Measurements from ENCODE around the gene SATB1. TPM values are rescaled to one million over a fixed set of nuclear protein-coding genes. Genes with fewer than 3 reads are reported as not detected.

SATB1 gene
- polyA plus RNA-seq, 1 donor from 2014 or later = 16.0 TPM

DNA sequence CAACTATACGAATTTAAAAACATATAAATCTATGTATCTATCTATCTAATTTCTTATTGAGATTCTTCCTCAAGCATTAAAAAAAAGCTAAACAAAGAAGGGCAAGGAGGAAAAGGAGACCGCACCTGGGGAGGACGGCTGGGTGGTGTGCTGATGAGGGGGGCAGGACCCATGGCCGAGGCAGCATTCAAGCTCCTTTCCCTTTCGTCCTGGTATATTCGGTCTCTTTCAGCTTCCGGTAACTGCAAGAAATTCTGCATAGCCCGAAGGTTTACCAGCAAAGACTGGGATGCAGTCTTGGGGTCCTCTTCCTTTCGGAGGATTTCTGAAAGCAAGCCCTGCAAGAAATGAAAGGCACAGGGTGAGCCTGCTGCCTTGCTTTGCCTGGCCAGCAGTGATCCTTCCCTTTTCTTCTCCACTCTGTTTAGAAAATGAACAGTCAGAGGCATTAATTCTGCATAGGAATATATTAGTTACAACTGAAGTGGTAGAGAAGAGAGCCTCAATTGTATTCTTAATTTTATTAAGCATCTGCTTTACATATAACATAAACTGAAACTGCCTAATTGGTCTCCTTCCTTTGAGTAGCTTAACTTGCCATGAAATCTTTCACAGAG is 38.8 kb downstream of the SATB1 start:
- no peaks in the 10 kb centered on the region for H3K9me2 ChIP-seq (ENCODE audit: insufficient read depth, low read length)
- no peaks in the 10 kb centered on the region for H3K27me3 ChIP-seq (ENCODE audit: insufficient read depth, low read depth, low read length)
- H4K20me1 ChIP-seq (ENCODE audit: insufficient read depth) = no peaks in the 10 kb centered on the region
- H3K79me2 ChIP-seq (replicated peaks; ENCODE audit: insufficient read depth, low read length) = no peaks in the 10 kb centered on the region
- H3K27ac ChIP-seq (ENCODE audit: low read length) = no peak overlapping the region
- TF ChIP-seq EZH2 (IDR thresholded peaks at IDR 0.05; ENCODE audit: borderline replicate concordance, insufficient read depth, low read length, poor library complexity, severe bottlenecking) = no peak
- TF ChIP-seq MXI1 (conservative IDR thresholded peaks at IDR 0.05; ENCODE audit: poor library complexity, severe bottlenecking) = no peak
- no peak for TF ChIP-seq REST (IDR thresholded peaks at IDR 0.05; ENCODE audit: borderline replicate concordance)
- no peak for TF ChIP-seq EP300 (conservative IDR thresholded peaks at IDR 0.05; ENCODE audit: poor library complexity, severe bottlenecking)
- TF ChIP-seq RAD21 (conservative IDR thresholded peaks at IDR 0.05) = no peak
- no peak for TF ChIP-seq CTCF (IDR thresholded peaks at IDR 0.05; ENCODE audit: poor library complexity, severe bottlenecking)
- no peak for TF ChIP-seq TAF1 (IDR thresholded peaks at IDR 0.05; ENCODE audit: low read depth)
- no peak for TF ChIP-seq SMC3 (conservative IDR thresholded peaks at IDR 0.05; ENCODE audit: poor library complexity)
- TF ChIP-seq POLR2AphosphoS5 (IDR thresholded peaks at IDR 0.05) = no peak
- H3K9me3 ChIP-seq (ENCODE audit: low read length) = no peaks in the 10 kb centered on the region
- no peak overlapping the region for H3K4me3 ChIP-seq (ENCODE audit: low read length)
- H3K4me2 ChIP-seq (ENCODE audit: low read length) = no peak overlapping the region
- no peaks in the 10 kb centered on the region for H3F3A ChIP-seq (ENCODE audit: insufficient read depth, low read length, poor library complexity, severe bottlenecking)
- no peaks in the 10 kb centered on the region for H3K36me3 ChIP-seq (ENCODE audit: insufficient read depth, low read length)
- no peak overlapping the region for H3K9ac ChIP-seq (ENCODE audit: low read length)
- no peak overlapping the region for H2AFZ ChIP-seq (ENCODE audit: low read depth, low read length)

- TF ChIP-seq EZH2 (IDR thresholded peaks at IDR 0.05; ENCODE audit: borderline replicate concordance, insufficient read depth, low read length, poor library complexity, severe bottlenecking) (no peak), CTCF (IDR thresholded peaks at IDR 0.05; ENCODE audit: poor library complexity, severe bottlenecking) (no peak), MXI1 (conservative IDR thresholded peaks at IDR 0.05; ENCODE audit: poor library complexity, severe bottlenecking) (no peak), EP300 (conservative IDR thresholded peaks at IDR 0.05; ENCODE audit: poor library complexity, severe bottlenecking) (no peak), REST (IDR thresholded peaks at IDR 0.05; ENCODE audit: borderline replicate concordance) (no peak), RAD21 (conservative IDR thresholded peaks at IDR 0.05) (no peak), POLR2AphosphoS5 (IDR thresholded peaks at IDR 0.05) (no peak), TAF1 (IDR thresholded peaks at IDR 0.05; ENCODE audit: low read depth) (no peak), SMC3 (conservative IDR thresholded peaks at IDR 0.05; ENCODE audit: poor library complexity) (no peak)
- Histone ChIP-seq H3F3A (ENCODE audit: insufficient read depth, low read length, poor library complexity, severe bottlenecking) (no peaks in the 10 kb centered on the region), H3K79me2 (replicated peaks; ENCODE audit: insufficient read depth, low read length) (no peaks in the 10 kb centered on the region), H3K4me2 (ENCODE audit: low read length) (no peak overlapping the region), H3K27me3 (ENCODE audit: insufficient read depth, low read depth, low read length) (no peaks in the 10 kb centered on the region), H3K27ac (ENCODE audit: low read length) (no peak overlapping the region), H3K4me3 (ENCODE audit: low read length) (no peak overlapping the region), H4K20me1 (ENCODE audit: insufficient read depth) (no peaks in the 10 kb centered on the region), H3K9me2 (ENCODE audit: insufficient read depth, low read length) (no peaks in the 10 kb centered on the region), H2AFZ (ENCODE audit: low read depth, low read length) (no peak overlapping the region), H3K9me3 (ENCODE audit: low read length) (no peaks in the 10 kb centered on the region), H3K36me3 (ENCODE audit: insufficient read depth, low read length) (no peaks in the 10 kb centered on the region), H3K9ac (ENCODE audit: low read length) (no peak overlapping the region)
These were observed 39.4 kb downstream of the SATB1 start for GRCh38 chr3:18385706-18386105.
